GM23338 (cell line): ENCODE results near the gene LRBA. TPM values are rescaled to one million over a fixed set of nuclear protein-coding genes. Genes with fewer than 3 reads are reported as not detected.

Experiments used
- ATAC-seq: fragments of 200-7000 bp; cut with Tn5 transposase; 3 replicates; pipeline ENCODE4 v1.9.1; 2020
- DNase-seq: peaks from one replicate; pipeline ENCODE4 v3.0.0-alpha.2; 2015; ENCODE audit warnings: low spot score
- H2AFZ ChIP-seq: fragments of 200-600 bp; sonication (generic); 2 replicates; pipeline ENCODE4 v1.8.0; 2016; ENCODE audit warnings: antibody characterized with exemption, mild to moderate bottlenecking, moderate library complexity
- H3F3A ChIP-seq: fragments of 200-600 bp; sonication (generic); replicated peaks from 2 replicates; pipeline ENCODE4 v1.8.0; 2017; ENCODE audit warnings: antibody characterized with exemption, mixed run types, low read depth
- H3K27ac ChIP-seq: fragments of 200-600 bp; sonication (generic); 2 replicates; pipeline ENCODE4 v1.6.1; 2016; ENCODE audit warnings: low read depth
- H3K27me3 ChIP-seq: fragments of 200-600 bp; sonication (generic); 2 replicates; pipeline ENCODE4 v1.8.0; 2016; ENCODE audit warnings: mild to moderate bottlenecking, mixed run types, moderate library complexity; ENCODE audit not compliant: insufficient read depth
- H3K36me3 ChIP-seq: fragments of 200-600 bp; sonication (generic); 2 replicates; pipeline ENCODE4 v1.8.0; 2016; ENCODE audit warnings: mild to moderate bottlenecking; ENCODE audit not compliant: insufficient read depth
- H3K4me1 ChIP-seq: fragments of 200-600 bp; sonication (generic); 2 replicates; pipeline ENCODE4 v1.8.0; 2016; ENCODE audit warnings: mild to moderate bottlenecking, moderate library complexity; ENCODE audit not compliant: insufficient read depth
- H3K4me2 ChIP-seq: fragments of 200-600 bp; sonication (generic); 2 replicates; pipeline ENCODE4 v1.7.1; 2017; ENCODE audit warnings: mixed run types
- H3K4me3 ChIP-seq: fragments of 200-600 bp; sonication (generic); 2 replicates; pipeline ENCODE4 v1.6.1; 2016; ENCODE audit warnings: mixed run types
- H3K79me2 ChIP-seq: fragments of 200-600 bp; sonication (generic); replicated peaks from 2 replicates; pipeline ENCODE4 v1.8.0; 2017; ENCODE audit warnings: mild to moderate bottlenecking; ENCODE audit not compliant: insufficient read depth
- H3K9me2 ChIP-seq: fragments of 200-600 bp; sonication (generic); 2 replicates; pipeline ENCODE4 v1.8.0; 2017; ENCODE audit not compliant: insufficient read depth
- H4K20me1 ChIP-seq: fragments of 200-600 bp; sonication (generic); replicated peaks from 2 replicates; pipeline ENCODE4 v1.8.0; 2017; ENCODE audit warnings: mild to moderate bottlenecking; ENCODE audit not compliant: insufficient read depth
- H3K27ac Mint-ChIP-seq: 2 replicates; pipeline ENCODE4 v1.8.0; 2020; ENCODE audit warnings: inconsistent platforms, mild to moderate bottlenecking, moderate library complexity, mixed read lengths
- H3K27me3 Mint-ChIP-seq: 3 replicates; pipeline ENCODE4 v1.8.0; 2022; ENCODE audit warnings: low read depth, mild to moderate bottlenecking, moderate library complexity, mixed read lengths, inconsistent platforms; ENCODE audit not compliant: insufficient read depth, poor library complexity
- H3K36me3 Mint-ChIP-seq: 3 replicates; pipeline ENCODE4 v1.8.0; 2021; ENCODE audit warnings: low read depth, mild to moderate bottlenecking, inconsistent platforms, moderate library complexity, mixed read lengths
- H3K4me1 Mint-ChIP-seq: 3 replicates; pipeline ENCODE4 v1.8.0; 2020; ENCODE audit warnings: mild to moderate bottlenecking, inconsistent platforms, mixed read lengths
- H3K4me3 Mint-ChIP-seq: 3 replicates; pipeline ENCODE4 v1.8.0; 2021; ENCODE audit warnings: moderate library complexity, mild to moderate bottlenecking, inconsistent platforms, mixed read lengths
- H3K9me3 Mint-ChIP-seq: 3 replicates; pipeline ENCODE4 v1.8.0; 2020; ENCODE audit warnings: moderate library complexity, mild to moderate bottlenecking, inconsistent platforms, mixed read lengths
- ETS1 ChIP-seq: IDR thresholded peaks from 2 replicates; pipeline ENCODE4 v1.6.1; 2016; ENCODE audit warnings: antibody characterized with exemption
- EZH2 ChIP-seq: fragments of 200-600 bp; sonication (generic); IDR thresholded peaks from one replicate; pipeline ENCODE4 v1.8.0; 2017; ENCODE audit warnings: antibody characterized with exemption, mild to moderate bottlenecking, low read depth; ENCODE audit not compliant: unreplicated experiment
- EZH2phosphoT487 ChIP-seq: fragments of 200-600 bp; sonication (generic); IDR thresholded peaks from one replicate; pipeline ENCODE4 v1.8.1; 2018; ENCODE audit warnings: antibody characterized with exemption; ENCODE audit not compliant: unreplicated experiment
- NANOG ChIP-seq: IDR thresholded peaks from 2 replicates; pipeline ENCODE4 v1.6.1; 2016; ENCODE audit warnings: antibody characterized with exemption, borderline replicate concordance
- POLR2AphosphoS5 ChIP-seq: IDR thresholded peaks from 2 replicates; pipeline ENCODE4 v1.6.1; 2016; ENCODE audit warnings: antibody characterized with exemption, low read depth
- ZNF462 ChIP-seq: fragments of 250-450 bp; sonication (Bioruptor Pico); IDR thresholded peaks from 2 replicates; pipeline ENCODE4 v1.5.0; 2020; ENCODE audit warnings: mild to moderate bottlenecking, moderate library complexity
- polyA plus RNA-seq: library from polyadenylated mRNA; unstranded; fragments of >200 nt; fragmentation: Nextera tagmentation; extraction: Ambion mirVana; gene quantifications from 2 replicates; pipeline ENCODE4 v1.2.1, GENCODE V29; 2016
- total RNA-seq: library from RNA; depleted of rRNA; stranded (reverse); fragments of >200 nt; shearing (Covaris generic); gene quantifications from 2 replicates; pipeline ENCODE4 v1.2.3, GENCODE V29; 2014
- TF ChIP-seq, protein P1 (sequence below), 2 experiments: fragments of 200-600 bp in 1 of 2; sonication (generic) in 1 of 2; conservative IDR thresholded peaks; 2 replicates each; pipeline versions ENCODE4 v1.5.1 to v1.6.1; 2016 to 2017; ENCODE audit warnings: antibody characterized with exemption in 2 of 2, low read depth in 2 of 2, mild to moderate bottlenecking in 2 of 2, moderate library complexity in 1 of 2

Gene LRBA
- total and polyA plus RNA-seq, 2 experiments from 2014 or later, result 23.3 to 126 TPM

DNA sequence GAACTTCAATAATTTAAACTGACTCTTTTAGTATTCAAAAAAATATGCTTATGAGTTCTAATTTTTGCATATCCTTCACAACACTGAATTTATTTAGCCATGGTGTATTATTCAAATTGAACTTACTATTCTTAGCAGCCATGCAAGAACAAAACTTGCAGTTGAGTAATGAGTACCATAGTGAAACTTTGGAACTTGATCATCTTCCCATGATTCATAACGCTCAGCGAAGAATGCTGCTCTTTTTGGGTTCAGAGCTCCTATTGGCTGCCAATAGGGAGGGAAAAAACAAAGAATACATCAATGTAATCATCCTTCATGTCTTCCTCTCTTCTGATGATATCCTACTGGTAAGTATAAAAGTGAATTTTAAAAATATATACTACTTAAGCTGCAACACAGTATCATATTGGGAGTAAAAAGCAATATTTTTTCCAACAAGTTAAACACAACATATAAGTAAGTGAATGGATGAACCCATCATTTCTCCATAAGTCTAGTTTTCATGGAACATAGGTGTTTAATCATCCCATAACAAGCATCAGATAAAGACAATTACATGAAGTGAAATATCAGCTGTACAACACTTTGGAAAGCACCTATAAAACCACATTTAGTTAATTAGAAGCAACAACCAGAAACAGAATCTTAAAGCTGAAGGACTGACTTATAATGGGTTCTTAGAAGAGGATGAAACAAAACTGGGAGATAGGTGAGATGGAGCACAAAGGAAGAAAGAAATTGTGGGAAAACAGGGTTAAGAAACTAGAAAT, 578.3 kb downstream of the LRBA start (continued):
- TF ChIP-seq, protein P1, sequence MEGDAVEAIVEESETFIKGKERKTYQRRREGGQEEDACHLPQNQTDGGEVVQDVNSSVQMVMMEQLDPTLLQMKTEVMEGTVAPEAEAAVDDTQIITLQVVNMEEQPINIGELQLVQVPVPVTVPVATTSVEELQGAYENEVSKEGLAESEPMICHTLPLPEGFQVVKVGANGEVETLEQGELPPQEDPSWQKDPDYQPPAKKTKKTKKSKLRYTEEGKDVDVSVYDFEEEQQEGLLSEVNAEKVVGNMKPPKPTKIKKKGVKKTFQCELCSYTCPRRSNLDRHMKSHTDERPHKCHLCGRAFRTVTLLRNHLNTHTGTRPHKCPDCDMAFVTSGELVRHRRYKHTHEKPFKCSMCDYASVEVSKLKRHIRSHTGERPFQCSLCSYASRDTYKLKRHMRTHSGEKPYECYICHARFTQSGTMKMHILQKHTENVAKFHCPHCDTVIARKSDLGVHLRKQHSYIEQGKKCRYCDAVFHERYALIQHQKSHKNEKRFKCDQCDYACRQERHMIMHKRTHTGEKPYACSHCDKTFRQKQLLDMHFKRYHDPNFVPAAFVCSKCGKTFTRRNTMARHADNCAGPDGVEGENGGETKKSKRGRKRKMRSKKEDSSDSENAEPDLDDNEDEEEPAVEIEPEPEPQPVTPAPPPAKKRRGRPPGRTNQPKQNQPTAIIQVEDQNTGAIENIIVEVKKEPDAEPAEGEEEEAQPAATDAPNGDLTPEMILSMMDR (conservative IDR thresholded peaks at IDR 0.05; ENCODE audit: low read depth in 2 of 2), result no peak
- TF ChIP-seq EZH2, result no peak
- TF ChIP-seq EZH2phosphoT487, result no peak

DNA sequence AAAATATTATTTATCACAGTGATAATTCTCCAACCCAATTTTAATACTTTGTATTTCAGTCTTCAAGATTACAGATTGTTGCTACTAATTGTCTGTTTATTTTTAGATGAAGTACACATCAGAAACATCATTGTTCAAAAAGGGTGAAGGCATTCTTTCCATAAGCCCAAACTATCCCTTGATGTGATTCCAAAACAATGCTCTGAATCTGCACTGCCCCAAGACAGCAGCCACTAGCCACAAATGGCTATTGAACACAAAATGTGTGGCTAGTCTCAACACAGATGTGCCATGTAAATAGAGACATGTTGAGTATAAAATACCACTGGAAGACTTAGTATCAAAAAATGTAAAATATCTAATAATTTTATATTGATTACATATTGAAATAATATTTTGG, 583.9 kb downstream of the LRBA start:
- Mint-ChIP-seq H3K4me1 (no peaks in the 10 kb centered on the region), H3K27me3 (no peaks in the 10 kb centered on the region), H3K27ac (no peak overlapping the region), H3K36me3 (no peaks in the 10 kb centered on the region), H3K4me3 (no peak overlapping the region), H3K9me3 (no peaks in the 10 kb centered on the region)
- no peak for ATAC-seq
- H3K9me2 ChIP-seq, result no peaks in the 10 kb centered on the region
- no peaks in the 10 kb centered on the region for H3K36me3 ChIP-seq
- TF ChIP-seq POLR2AphosphoS5, result no peak
- TF ChIP-seq ETS1, result no peak
- TF ChIP-seq ZNF462 (CRISPR knock-in tag), result no peak
- no peak for TF ChIP-seq NANOG
- DNase-seq, result no peak
- H3F3A ChIP-seq, result no peaks in the 10 kb centered on the region
- H3K4me2 ChIP-seq, result no peak overlapping the region
- H3K4me3 ChIP-seq, result no peak overlapping the region
- no peak overlapping the region for H3K27ac ChIP-seq
- H3K4me1 ChIP-seq, result no peaks in the 10 kb centered on the region
- no peaks in the 10 kb centered on the region for H3K27me3 ChIP-seq
- no peaks in the 10 kb centered on the region for H4K20me1 ChIP-seq
- H3K79me2 ChIP-seq, result no peaks in the 10 kb centered on the region
- no peak overlapping the region for H2AFZ ChIP-seq
